GM19193 (cell line): ENCODE results near the gene DIP2C.

Source experiments
- POLR2A ChIP-seq: IDR thresholded peaks from 4 replicates; pipeline ENCODE4 v1.6.1; 2011; ENCODE audit not compliant: insufficient read depth, insufficient read length; ENCODE audit errors: extremely low read depth

DIP2C gene

DNA sequence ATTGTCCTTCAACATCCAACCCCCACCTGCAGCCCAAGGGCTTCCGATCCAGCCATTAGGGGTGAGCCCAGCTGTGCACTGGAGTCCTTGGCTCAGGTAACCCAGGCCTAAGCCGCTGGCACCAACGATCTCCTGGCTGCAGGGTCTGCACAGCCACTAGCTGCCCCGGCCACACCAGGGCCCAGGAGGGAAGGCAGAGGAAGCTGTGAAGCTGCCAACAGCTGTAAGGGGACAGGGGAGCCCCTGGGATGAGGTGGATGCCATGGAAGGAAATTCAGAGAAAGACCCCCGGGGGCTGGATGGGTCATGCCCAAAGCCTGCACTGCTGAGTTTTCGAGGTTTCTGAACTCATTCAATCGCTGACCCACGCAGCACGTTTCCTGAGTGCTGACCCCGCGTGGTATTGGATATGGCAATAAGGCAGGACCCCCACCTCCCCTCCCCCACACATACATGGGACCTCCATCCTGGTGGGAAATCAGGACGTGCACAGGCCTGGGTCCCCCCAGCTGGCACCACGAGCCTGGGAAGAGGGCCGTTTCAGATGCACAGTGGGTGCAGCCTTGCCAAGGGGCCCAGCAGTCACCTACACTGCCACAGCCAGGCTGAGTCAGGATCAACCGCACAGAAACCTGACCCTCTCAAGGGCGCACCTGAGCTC is 170.3 kb downstream of the DIP2C start:
- no peak for TF ChIP-seq POLR2A

DNA sequence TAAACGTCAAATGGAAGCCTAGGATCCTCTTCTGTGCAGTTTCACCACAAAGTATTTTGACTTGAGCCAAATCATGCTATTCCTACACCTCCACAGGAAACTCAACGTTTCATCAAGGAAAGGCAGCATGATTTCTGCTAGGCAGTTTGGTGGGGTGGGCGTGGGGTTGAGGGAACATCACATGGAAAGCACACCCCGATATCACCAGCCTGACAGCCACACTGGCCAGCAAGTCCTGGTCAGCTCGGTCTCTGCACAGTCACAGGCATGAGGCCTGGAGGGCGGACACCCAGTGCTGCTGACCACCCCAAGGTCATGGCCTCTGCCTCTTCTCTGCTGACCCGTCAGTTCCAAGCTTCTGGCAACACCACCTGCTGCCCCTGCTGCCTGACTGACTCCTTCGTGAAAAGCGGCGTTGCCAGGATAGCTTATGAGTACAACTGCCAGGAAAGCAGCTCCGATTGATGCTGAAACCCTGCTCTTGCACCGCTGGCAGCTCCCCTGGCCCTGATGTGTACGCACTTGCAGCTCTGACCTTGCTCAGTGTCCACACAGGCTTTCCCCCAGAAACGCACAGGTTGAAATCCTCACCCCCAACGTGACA is 171.5 kb downstream of the DIP2C start:
- TF ChIP-seq POLR2A, result no peak

DNA sequence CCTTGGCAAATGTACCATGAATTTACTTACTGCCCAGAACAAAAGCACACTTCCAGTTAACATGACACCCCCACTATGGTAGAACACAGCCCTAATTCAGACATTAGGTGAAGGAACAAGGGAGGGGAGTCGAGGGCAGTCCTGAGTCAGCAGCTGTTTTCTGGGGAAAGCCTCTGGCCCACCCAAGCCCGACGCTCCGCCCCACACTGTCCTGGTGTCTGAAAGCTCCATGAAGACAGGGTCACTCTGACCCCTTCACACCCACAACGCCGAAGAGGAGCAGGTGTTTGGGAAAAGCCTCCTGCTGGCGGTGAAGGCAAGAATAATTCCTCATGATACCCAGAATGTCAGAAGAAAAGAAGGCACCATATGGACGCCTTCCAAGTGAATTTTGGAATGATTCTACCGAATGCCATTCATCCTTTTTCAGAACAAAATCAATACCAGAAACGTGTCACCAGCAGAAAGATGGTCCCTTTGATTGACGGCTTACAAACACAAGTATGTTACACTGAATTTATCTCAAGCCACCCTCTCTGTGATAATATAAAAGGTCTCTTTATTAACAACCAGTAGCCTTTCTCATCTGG is 172.1 kb downstream of the DIP2C start:
- TF ChIP-seq POLR2A, result no peak

DNA sequence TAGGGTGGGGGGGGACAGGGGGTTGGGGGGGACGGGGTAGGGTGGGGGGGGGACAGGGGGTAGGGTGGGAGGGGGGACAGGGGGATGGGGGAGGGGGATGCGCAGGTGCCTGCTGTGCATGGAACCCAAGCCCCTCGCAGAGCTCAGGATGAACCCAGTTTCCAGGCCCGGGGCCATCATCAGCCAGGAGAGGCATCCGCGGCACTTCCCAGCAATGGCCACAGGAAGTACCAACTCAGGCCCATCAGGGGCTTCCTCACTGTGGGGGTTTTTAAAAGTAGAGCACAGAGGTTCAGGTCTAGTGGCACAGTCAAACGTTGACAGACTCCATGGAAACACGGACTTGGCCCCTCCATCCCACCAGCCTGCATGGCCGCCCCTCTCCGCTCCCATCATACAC is 172.7 kb downstream of the DIP2C start:
- no peak for TF ChIP-seq POLR2A

DNA sequence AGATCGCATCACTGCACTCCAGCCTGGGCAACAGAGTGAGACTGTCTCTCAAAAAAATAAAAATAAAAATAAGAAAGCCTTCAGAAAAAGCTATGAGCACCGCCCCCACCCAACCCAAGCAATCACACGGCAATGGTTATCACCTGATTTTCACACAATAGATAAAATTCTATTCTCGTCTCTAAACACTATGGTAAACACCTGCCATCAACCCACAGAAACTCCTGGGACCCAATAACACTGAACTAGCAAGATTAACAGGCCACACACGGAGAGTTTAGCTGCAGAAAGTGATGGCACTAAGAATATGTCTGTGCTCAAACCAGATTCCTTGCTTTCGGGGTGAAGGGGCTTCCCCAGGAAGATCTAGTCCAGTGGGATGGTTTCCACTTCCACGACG is 173.8 kb downstream of the DIP2C start:
- no peak for TF ChIP-seq POLR2A

DNA sequence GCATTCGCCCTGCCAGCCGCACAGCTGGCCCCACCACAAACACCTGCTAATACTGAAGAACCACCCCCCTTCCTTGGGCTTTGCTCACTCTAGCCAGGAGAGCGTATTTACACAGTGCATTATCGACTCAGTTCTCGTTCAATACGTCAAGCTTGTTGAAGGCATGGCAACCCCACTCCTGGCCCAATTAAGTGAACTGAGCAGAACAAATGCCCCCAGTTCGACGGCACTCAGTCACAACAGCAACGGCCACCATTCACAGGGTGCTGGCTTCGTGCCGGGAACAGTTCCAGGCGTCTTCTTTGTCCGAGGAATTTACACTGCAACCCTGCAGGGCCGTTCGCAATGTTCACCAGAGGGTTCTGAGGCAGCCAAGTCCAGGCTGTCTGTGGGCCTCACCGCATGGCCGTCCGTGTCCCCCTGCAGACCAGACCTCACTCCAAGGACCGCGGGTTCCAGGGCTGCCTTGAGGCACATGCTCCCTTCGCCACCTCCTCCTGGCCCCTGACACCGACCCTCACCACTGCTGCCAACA is 175.3 kb downstream of the DIP2C start:
- no peak for TF ChIP-seq POLR2A

DNA sequence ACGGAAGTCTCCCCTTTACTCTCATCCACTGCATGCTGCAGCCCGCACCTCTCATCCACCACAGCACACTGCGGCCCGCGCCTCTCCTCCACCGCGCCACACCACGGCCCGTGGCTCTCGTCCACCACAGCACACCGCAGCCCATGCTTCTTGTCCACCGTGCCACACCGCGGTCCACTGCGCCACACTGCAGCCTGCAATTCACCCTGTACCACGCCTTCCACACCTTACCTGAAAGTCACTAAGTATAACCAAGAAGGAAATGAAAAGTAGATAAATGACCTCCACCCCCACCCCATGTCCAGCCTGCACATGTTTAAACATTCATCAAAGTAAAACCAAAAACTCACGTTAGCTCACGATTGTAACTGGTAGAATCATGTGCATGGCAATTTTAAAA is 176.1 kb downstream of the DIP2C start:
- no peak for TF ChIP-seq POLR2A

DNA sequence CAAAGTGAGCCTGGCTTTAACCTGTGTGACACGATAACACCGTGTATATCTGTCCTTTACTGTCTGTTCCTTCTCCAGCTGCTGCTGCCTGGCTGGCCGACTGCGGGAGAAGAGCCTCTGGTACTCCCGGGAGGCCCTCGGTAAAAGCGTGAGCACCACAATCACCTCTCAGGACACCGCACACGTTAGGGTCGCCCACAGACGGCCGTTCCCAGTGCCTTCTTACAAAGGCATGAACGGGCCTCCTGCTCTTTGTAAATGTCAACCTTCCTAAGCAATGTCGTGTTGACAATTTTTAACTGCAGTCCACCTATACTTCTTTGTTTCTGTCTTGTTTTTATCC is 177.6 kb downstream of the DIP2C start:
- no peak for TF ChIP-seq POLR2A

DNA sequence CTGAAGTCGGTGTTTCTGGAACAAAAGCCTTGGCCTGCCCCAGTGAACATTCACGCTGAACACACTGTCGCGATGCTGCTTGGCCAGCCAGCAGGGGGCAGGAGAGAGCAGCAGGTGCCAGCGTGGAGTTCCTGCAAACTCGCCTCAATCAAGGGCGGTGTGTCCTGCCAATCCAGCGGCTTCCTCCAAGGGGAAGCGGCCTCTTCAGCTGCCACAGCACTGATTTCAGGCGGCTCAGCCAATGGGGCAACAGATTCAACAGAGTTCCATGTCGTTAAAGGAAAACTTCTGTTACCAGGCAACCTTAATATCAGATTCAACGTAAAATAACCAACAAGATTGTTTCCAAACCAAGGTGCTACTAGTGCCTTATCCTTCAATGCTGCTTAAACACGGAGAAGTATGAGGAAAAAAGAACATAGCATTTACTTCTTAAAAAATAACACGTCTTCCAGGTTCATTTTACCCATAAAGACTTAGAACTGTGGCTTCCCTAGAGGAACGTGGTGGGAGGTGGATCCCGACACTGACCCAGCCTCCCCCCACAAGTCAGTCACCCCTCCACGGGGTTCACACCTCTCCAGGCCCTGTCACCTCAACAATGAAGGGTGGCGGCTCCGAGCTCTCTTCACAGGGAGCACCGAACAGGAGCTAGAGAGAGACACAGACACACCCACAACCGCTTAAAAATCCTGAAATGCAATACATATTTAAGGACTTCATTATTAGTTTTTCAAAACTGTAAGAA is 178.2 kb downstream of the DIP2C start:
- no peak for TF ChIP-seq POLR2A

DNA sequence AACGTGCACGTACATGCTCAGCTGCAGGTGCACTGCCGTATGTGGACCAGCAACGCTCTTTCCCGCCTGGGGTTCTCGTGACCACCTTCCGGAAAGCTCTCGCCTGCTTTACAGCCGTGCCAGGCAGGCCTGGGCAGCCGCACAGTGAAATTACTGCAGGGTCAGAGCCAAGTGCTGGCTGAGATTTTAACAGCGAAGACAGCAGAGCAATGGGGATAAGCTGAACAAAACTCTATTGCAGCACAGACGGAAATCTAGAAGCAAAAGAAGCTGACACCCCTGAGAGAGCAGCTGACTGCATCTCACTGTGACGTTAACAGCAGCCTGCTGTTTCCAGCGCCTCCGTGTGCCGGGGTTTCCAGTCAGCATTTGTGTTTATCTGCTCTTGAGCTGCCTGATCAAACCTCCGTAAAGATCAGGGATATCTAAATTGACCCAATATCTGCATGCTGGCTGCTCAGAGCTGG is 179.0 kb downstream of the DIP2C start:
- no peak for TF ChIP-seq POLR2A

DNA sequence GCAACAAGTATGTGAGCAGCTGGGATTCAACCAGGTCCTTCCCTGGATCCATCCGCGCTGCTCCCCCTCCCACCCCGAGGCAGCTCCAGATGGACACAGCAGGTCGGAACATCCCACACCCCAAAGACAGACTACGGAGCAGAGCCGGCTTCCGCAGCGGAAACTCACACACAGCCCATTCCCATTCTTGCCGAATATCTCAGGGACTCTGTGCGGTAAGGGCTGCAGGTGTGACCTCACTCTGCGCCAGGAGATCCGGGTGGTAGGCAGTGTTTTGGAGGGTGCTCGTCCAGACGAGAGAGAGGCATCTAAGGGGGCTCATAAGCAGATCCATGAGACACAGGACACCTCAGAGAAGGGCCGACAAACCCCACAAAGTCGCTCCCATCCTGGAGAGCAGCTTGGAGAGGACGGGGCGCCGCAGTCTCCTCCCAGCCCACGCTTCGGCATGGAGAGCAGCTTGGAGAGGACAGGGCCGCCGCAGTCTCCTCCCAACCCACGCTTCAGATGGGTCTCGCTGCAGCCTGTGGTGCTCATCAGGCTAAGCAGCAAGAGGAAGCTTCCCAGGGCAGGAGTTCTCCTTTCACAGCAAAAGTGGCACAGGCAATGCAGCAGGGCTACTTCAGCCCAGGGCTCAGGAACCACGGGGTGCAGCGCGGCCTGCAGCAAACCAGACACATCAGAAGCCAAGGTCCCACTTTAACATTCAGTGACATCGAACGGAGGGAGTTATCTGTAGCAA is 179.9 kb downstream of the DIP2C start:
- TF ChIP-seq POLR2A, result no peak

DNA sequence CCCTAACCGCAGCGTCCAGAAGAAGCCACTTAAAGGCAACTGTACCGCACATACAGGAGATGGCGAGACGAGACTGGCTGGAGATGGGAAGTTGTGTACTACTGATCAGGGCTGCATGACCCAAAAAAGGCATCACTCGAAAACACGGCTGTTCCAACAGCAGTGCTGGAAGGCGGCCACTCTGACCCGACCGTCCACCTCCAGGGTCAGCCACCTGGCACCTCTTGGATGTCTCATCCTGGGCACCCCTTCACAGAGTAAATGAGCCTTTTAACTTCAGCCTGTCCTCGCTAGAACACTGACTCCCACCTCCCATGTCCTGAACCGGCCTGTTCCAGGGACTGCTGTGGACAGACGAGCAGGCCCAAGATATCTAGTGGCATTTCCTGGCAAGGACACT is 180.7 kb downstream of the DIP2C start:
- TF ChIP-seq POLR2A, result no peak

DNA sequence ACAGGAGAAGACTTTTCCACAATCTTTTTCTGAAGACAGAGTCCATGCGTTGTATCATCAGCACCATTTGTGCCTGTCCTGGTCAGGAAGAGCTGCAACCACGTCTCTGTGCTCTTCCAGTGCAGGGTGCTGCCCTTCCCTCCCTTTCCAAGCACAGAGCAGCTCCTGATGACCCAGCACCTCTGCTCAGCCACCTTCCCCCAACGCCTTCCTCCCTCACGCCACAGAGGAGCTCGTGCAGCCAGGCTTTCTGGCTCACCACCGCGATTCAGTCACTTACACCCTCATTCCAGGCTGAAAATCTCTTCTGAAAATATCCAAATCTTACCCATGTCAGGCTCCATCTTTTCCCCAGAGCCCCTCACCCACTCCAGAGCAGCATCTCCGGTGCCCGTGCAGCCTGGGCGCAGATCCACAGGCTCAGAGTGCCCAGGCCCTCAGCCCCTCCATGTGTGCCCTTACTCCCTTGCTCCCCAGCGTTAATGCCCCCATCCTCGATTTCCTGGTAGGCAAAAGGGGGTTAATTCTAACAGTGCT is 181.5 kb downstream of the DIP2C start:
- TF ChIP-seq POLR2A, result no peak

DNA sequence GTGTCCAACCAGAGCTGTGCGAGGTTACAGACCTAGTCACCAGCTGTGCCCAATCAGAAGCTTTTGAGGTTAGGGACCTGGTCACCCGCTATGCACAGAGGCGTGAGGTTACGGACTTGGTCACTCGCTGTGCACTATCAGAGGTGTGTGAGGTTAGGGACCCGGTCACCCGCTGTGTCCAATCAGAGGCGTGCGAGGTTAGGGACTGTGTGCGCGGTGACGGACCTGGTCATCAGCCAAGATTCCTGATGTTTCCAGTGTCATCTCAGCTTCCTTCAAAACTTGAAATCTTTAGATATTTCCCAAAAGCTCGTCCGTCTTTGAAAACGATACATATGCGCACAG is 182.1 kb downstream of the DIP2C start:
- TF ChIP-seq POLR2A, result no peak
